GM18909 (cell line): ENCODE measurements around the gene SSB.
"Not testable (repeated sequence)": the region's sequence is repeated elsewhere in the genome, so short reads cannot be mapped to it uniquely, and the experiment has no call there.

Source experiments
- ATAC-seq: cut with Tn5 transposase; IDR thresholded peaks from one replicate; pipeline ENCODE4 v1.9.1; 2021; ENCODE audit warnings: mild to moderate bottlenecking; ENCODE audit not compliant: unreplicated experiment, poor library complexity

SSB gene

GRCh38 chr2:169781249-169782013 is 17.2 kb upstream of the SSB start:
- no peak for ATAC-seq

- no peak for ATAC-seq
Observed at GRCh38 chr2:169782513-169782912, 16.2 kb upstream of the SSB start.

- no peak for ATAC-seq
Observed at GRCh38 chr2:169790581-169790980, 8.1 kb upstream of the SSB start.

- ATAC-seq = no peak
Observed at GRCh38 chr2:169795181-169795580, 3.5 kb upstream of the SSB start.

GRCh38 chr2:169796441-169796840 is 2.2 kb upstream of the SSB start:
- ATAC-seq = no peak

- ATAC-seq = no peak
Observed at GRCh38 chr2:169797601-169798000, 1.1 kb upstream of the SSB start.

GRCh38 chr2:169798397-169798717 is 314 bp upstream of the SSB start:
- ATAC-seq = no peak

GRCh38 chr2:169803480-169803879 is 4.8 kb downstream of the SSB start:
- no peak for ATAC-seq

GRCh38 chr2:169806586-169806985 is 7.9 kb downstream of the SSB start:
- no peak for ATAC-seq

GRCh38 chr2:169808221-169808620 is 9.6 kb downstream of the SSB start:
- no peak for ATAC-seq

GRCh38 chr2:169815849-169816248 is 17.2 kb downstream of the SSB start:
- ATAC-seq = no peak

- ATAC-seq = not testable (repeated sequence)
Observed at GRCh38 chr2:169816961-169817360, 18.3 kb downstream of the SSB start.

GRCh38 chr2:169817369-169817768 is 18.7 kb downstream of the SSB start:
- not testable (repeated sequence) for ATAC-seq

- no peak for ATAC-seq
Observed at GRCh38 chr2:169818241-169818640, 19.6 kb downstream of the SSB start.

- ATAC-seq = no peak
Observed at GRCh38 chr2:169819106-169819505, 20.4 kb downstream of the SSB start.

- not testable (repeated sequence) for ATAC-seq
Observed at GRCh38 chr2:169820101-169820500, 21.4 kb downstream of the SSB start.

- ATAC-seq = no peak
Observed at GRCh38 chr2:169822036-169822435, 23.4 kb downstream of the SSB start.

- no peak for ATAC-seq
Observed at GRCh38 chr2:169822785-169823392, 24.2 kb downstream of the SSB start.

GRCh38 chr2:169823996-169824372 is 25.3 kb downstream of the SSB start:
- ATAC-seq = peak; percentile 0

- peak; percentile 65 for ATAC-seq
Observed at GRCh38 chr2:169824373-169825333, 26.0 kb downstream of the SSB start, which contains the start of gene METTL5. TSS of gene METTL5 (minus strand) at chr2:169824905. CDS start at chr2:169824597, 308 bp downstream.
